Activated B cell treated with CpG ODN at 0.5 μM for 24 hours (primary cell): ENCODE data around the gene PIP4K2B. TPM values are rescaled to one million over a fixed set of nuclear protein-coding genes. Genes with fewer than 3 reads are reported as not detected.

Source experiments
- ATAC-seq: fragments of 200-7000 bp; cut with Tn5 transposase; one replicate; pipeline ENCODE4 v1.10.0; 2021; ENCODE audit warnings: low read depth, mild to moderate bottlenecking, moderate library complexity
- CTCF ChIA-PET: fragments of 350-600 bp; sonication (Branson Sonifier 250); formaldehyde crosslinking; loops from one replicate; lab custom pipeline; 2021; ENCODE audit warnings: antibody characterized with exemption; lab: Charles Lee
- POLR2A ChIA-PET: fragments of 350-600 bp; sonication (Branson Sonifier 250); formaldehyde crosslinking; loops from one replicate; lab custom pipeline; 2021; ENCODE audit warnings: antibody characterized with exemption; lab: Charles Lee
- DNase-seq: peaks from one replicate; pipeline ENCODE4 v3.0.0; 2022
- H3K27ac Mint-ChIP-seq: one replicate; pipeline ENCODE4 v1.8.0; 2020; ENCODE audit warnings: mixed read lengths
- H3K27me3 Mint-ChIP-seq: one replicate; pipeline ENCODE4 v1.8.0; 2021; ENCODE audit warnings: mixed read lengths
- H3K36me3 Mint-ChIP-seq: one replicate; pipeline ENCODE4 v1.8.0; 2021; ENCODE audit warnings: low read depth, mixed read lengths
- H3K4me1 Mint-ChIP-seq: one replicate; pipeline ENCODE4 v1.8.0; 2021; ENCODE audit warnings: mixed read lengths
- H3K4me3 Mint-ChIP-seq: one replicate; pipeline ENCODE4 v1.8.0; 2020; ENCODE audit warnings: mild to moderate bottlenecking, mixed read lengths
- H3K9me3 Mint-ChIP-seq: one replicate; pipeline ENCODE4 v1.8.0; 2020; ENCODE audit warnings: mixed read lengths
- CTCF ChIP-seq: fragments of 200-600 bp; IDR thresholded peaks from one replicate; pipeline ENCODE4 v1.8.0; 2022; ENCODE audit warnings: antibody characterized with exemption, mild to moderate bottlenecking
- intact Hi-C: fragments of 100-400 bp; cut with micrococcal nuclease; formaldehyde crosslinking; loops from one replicate; pipeline ENCODE4 v1.15.1; 2024
- total RNA-seq: library from RNA; stranded (reverse); gene quantifications from 2 replicates; pipeline ENCODE4 v1.2.3, GENCODE V29; 2022

The PIP4K2B gene
- total RNA-seq: 32.1 and 33.0 TPM in 2 replicates

- no peaks in the 10 kb centered on the region for H3K9me3 Mint-ChIP-seq
- peaks cover 32% of the 10 kb centered on the region for H3K4me1 Mint-ChIP-seq
- intact Hi-C loops: loop anchor here (1.0 to 2.0 kb wide), 7 partner anchors 26 to 353 kb away; partner anchors contain the start of genes CWC25, PSMB3 and RPL23
- peak; percentile 85 for ATAC-seq
- peak within 1 kb of the TSS; percentile 88 for H3K4me3 Mint-ChIP-seq
- peaks cover 43% of the 10 kb centered on the region for H3K36me3 Mint-ChIP-seq
- peak within 1 kb of the TSS; percentile 87 for H3K27ac Mint-ChIP-seq
- POLR2A ChIA-PET: interaction anchor here (0.7 to 2.7 kb wide), 9 partner anchors 9 to 1441 kb away, joined by 3 to 16 read pairs (median 6); partner anchors contain the start of genes CDK12, CWC25, LASP1 and MLLT6
- peak; percentile 86 for DNase-seq
- H3K27me3 Mint-ChIP-seq: no peaks in the 10 kb centered on the region
- no peak for TF ChIP-seq CTCF
- CTCF ChIA-PET: interaction anchor here (0.8 kb wide), 1 partner anchor 354 kb away, joined by 4 read pairs; no protein-coding TSS in a partner anchor
Measured at GRCh38 chr17:38799501-38800236, at the start of gene PIP4K2B. Gene PIP4K2B, minus strand, starts transcription at chr17:38799556. Its CDS starts 132 bp downstream, at chr17:38799424.

GRCh38 chr17:38848557-38848891 is 49.2 kb upstream of the PIP4K2B start:
- ChIA-PET CTCF (no interaction called here), POLR2A (interaction anchor here (0.6 to 9.3 kb wide), 8 partner anchors 9 to 207 kb away, joined by 3 to 370 read pairs (median 6); partner anchors contain the start of genes CWC25 and LASP1)
- no peak for DNase-seq
- H3K27me3 Mint-ChIP-seq: no peaks in the 10 kb centered on the region
- ATAC-seq: no peak
- no peak for TF ChIP-seq CTCF
- H3K4me3 Mint-ChIP-seq: no peak overlapping the region
- intact Hi-C loops: no loop called here
- no peak overlapping the region for H3K27ac Mint-ChIP-seq
- peaks cover 33% of the 10 kb centered on the region for H3K4me1 Mint-ChIP-seq
- peaks cover 69% of the 10 kb centered on the region for H3K36me3 Mint-ChIP-seq
- H3K9me3 Mint-ChIP-seq: no peaks in the 10 kb centered on the region

- CTCF ChIA-PET: no interaction called here
Measured at GRCh38 chr17:38844261-38844757, 45.0 kb upstream of the PIP4K2B start.

GRCh38 chr17:38825762-38826247 is 26.4 kb upstream of the PIP4K2B start:
- peak overlapping the region; percentile 98 for H3K4me3 Mint-ChIP-seq
- CTCF ChIA-PET: interaction anchor here (0.5 to 1.0 kb wide), 2 partner anchors 28 to 328 kb away, joined by 4 read pairs; partner anchors contain the start of gene RPL23
- DNase-seq (peak; percentile 19), ATAC-seq (no peak)
- peaks cover 29% of the 10 kb centered on the region for H3K4me1 Mint-ChIP-seq
- H3K36me3 Mint-ChIP-seq: peaks cover 27% of the 10 kb centered on the region
- intact Hi-C loops: loop anchor here (1.0 to 2.0 kb wide), 6 partner anchors 27 to 141 kb away; partner anchors contain the start of genes FBXO47, PIP4K2B, PSMB3 and RPL23
- POLR2A ChIA-PET: interaction anchor here (0.8 to 4.1 kb wide), 14 partner anchors 15 to 636 kb away, joined by 3 to 61 read pairs (median 4); partner anchors contain the start of genes LASP1, RPL19 and RPL23
- no peak for TF ChIP-seq CTCF
- peaks cover 3% of the 10 kb centered on the region for H3K27me3 Mint-ChIP-seq
- peak overlapping the region; percentile 99 for H3K27ac Mint-ChIP-seq
- H3K9me3 Mint-ChIP-seq: no peaks in the 10 kb centered on the region

More at GRCh38 chr17:38844261-38844757, 45.0 kb upstream of the PIP4K2B start:
- no peak overlapping the region for H3K27ac Mint-ChIP-seq
- H3K27me3 Mint-ChIP-seq: no peaks in the 10 kb centered on the region
- no peaks in the 10 kb centered on the region for H3K9me3 Mint-ChIP-seq
- POLR2A ChIA-PET: interaction anchor here (1.7 to 2.0 kb wide), 2 partner anchors 9 to 25 kb away, joined by 4 to 10 read pairs; partner anchors contain the start of genes LASP1 and RPL23
- no peak overlapping the region for H3K4me3 Mint-ChIP-seq
- TF ChIP-seq CTCF: no peak
- no peak for DNase-seq
- no peak for ATAC-seq
- intact Hi-C loops: no loop called here
- H3K4me1 Mint-ChIP-seq: no peaks in the 10 kb centered on the region
- peaks cover 28% of the 10 kb centered on the region for H3K36me3 Mint-ChIP-seq
